Measurements from ENCODE around the gene LRRC23. TPM values are rescaled to one million over a fixed set of nuclear protein-coding genes. Genes with fewer than 3 reads are reported as not detected.
A peak's percentile ranks its signal among the peaks of the same experiment; 100 is the strongest.

LRRC23 gene
- total and polyA plus RNA-seq, 2 of the 13 experiments (the other 11 are each of a cell fraction or from before 2014, with no cell fraction given) = 6.0 to 7.8 TPM

- WGBS (ENCODE audit: low lambda C conversion rate) = 0% methylated on average over 10 of the region's 66 CpGs
- ATAC-seq (peak; percentile 81), FAIRE-seq (peak; percentile 50), DNase-seq (ENCODE audit: low spot score) (peak; percentile 94)
- Histone ChIP-seq H3K4me1 (ENCODE audit: insufficient read depth, low read length) (peaks cover 48% of the 10 kb centered on the region), H4K20me1 (ENCODE audit: insufficient read depth, low read length) (peaks cover 39% of the 10 kb centered on the region), H3K27ac (ENCODE audit: extremely low read length, insufficient read depth, low read length) (peak within 1 kb of the TSS; percentile 79), H3K4me3 (replicated peaks in 1 of 3; ENCODE audit: insufficient read depth in 1 of 3, low read depth in 2 of 3, low read length in 3 of 3) (peak within 1 kb of the TSS; percentile 74 to 95 (median 76)), H3K4me2 (ENCODE audit: low read depth, low read length) (peak within 1 kb of the TSS; percentile 96), H3K27me3 (ENCODE audit: control insufficient read depth in 1 of 2, insufficient read depth in 2 of 2, low read length in 2 of 2) (no peaks in the 10 kb centered on the region; a peak in 1 of 5 replicates), H3K79me2 (ENCODE audit: insufficient read depth, low read length) (peaks cover 19% of the 10 kb centered on the region), H3K9me3 (ENCODE audit: low read length) (no peaks in the 10 kb centered on the region), H3K36me3 (replicated peaks in 1 of 2; ENCODE audit: control insufficient read depth in 1 of 2, insufficient read depth in 2 of 2, low read length in 2 of 2) (peaks cover 12 to 14% of the 10 kb centered on the region in 2 experiments), H3K9ac (ENCODE audit: insufficient read depth, low read depth, low read length) (peak within 1 kb of the TSS; percentile 86), H2AFZ (ENCODE audit: low read length) (peak within 1 kb of the TSS; percentile 21)
- in situ Hi-C loops (cut with HindIII; ENCODE audit: extremely low pct_ligation_motif_present, low pct_unique_long_range_greater_than_20kb) = no loop called here
- no TSS peak for BruUV-seq (replicated peaks)
- ChIA-PET CTCF (ENCODE audit: low intra/inter-chr PET ratio, low total read pairs) (interaction anchor here (2.4 kb wide), 1 partner anchor 18 kb away, joined by 24 read pairs; no protein-coding TSS in a partner anchor), POLR2A (interaction anchor here (0.6 to 3.9 kb wide), 29 partner anchors 9 to 339 kb away, joined by 3 to 73 read pairs (median 5); partner anchors contain the start of genes ATN1, C12orf57, CDCA3 and COPS7A)
- intact Hi-C loops (cut with micrococcal nuclease; ENCODE audit: unreplicated experiment) = loop anchor here (1.0 kb wide), 3 partner anchors 18 to 70 kb away; partner anchors contain the start of genes CDCA3 and RNU7-1
- TF ChIP-seq ZBTB8A (CRISPR knock-in tag; IDR thresholded peaks at IDR 0.05; ENCODE audit: borderline replicate concordance, low read depth) (no peak), ZMAT3 (CRISPR knock-in tag; conservative IDR thresholded peaks at IDR 0.05) (peak; percentile 69; the same call in 1 of the 2 replicates), MAFK (conservative IDR thresholded peaks at IDR 0.05 in 1 of 2, IDR thresholded peaks at IDR 0.05 in 1 of 2; ENCODE audit: low read length in 2 of 2) (no peak), SOX5 (CRISPR knock-in tag; IDR thresholded peaks at IDR 0.05; ENCODE audit: borderline replicate concordance) (peak; percentile 36; the same call in 1 of the 2 replicates), SALL2 (CRISPR knock-in tag; IDR thresholded peaks at IDR 0.05) (no peak; the same call in 1 of the 2 replicates), NONO (IDR thresholded peaks at IDR 0.05) (no peak), NONO (CRISPR knock-in tag; conservative IDR thresholded peaks at IDR 0.05) (peak; percentile 89), ONECUT2 (CRISPR knock-in tag; IDR thresholded peaks at IDR 0.05) (no peak), ZNF761 (CRISPR knock-in tag; conservative IDR thresholded peaks at IDR 0.05) (no peak), MTA3 (CRISPR knock-in tag; IDR thresholded peaks at IDR 0.05) (no peak), EP300 (IDR thresholded peaks at IDR 0.05; ENCODE audit: low read depth in 2 of 2, low read length in 2 of 2) (0 out of 4 replicates have a peak, but pooled peaks of 1 of the 2 experiments have one; percentile 5), EP300 (CRISPR knock-in tag; IDR thresholded peaks at IDR 0.05; ENCODE audit: borderline replicate concordance) (no peak), JUND (CRISPR knock-in tag; IDR thresholded peaks at IDR 0.05) (no peak), ZNF383 (CRISPR knock-in tag; IDR thresholded peaks at IDR 0.05; ENCODE audit: borderline replicate concordance) (no peak), ZNF792 (CRISPR knock-in tag; IDR thresholded peaks at IDR 0.05) (peak; percentile 24; the same call in 1 of the 2 replicates), RARG (CRISPR knock-in tag; IDR thresholded peaks at IDR 0.05; ENCODE audit: low read depth) (no peak), MYPOP (CRISPR knock-in tag; IDR thresholded peaks at IDR 0.05) (peak; percentile 36; the same call in 1 of the 2 replicates), ZNF567 (CRISPR knock-in tag; IDR thresholded peaks at IDR 0.05; ENCODE audit: borderline replicate concordance) (no peak), HMGXB4 (CRISPR knock-in tag; IDR thresholded peaks at IDR 0.05; ENCODE audit: borderline replicate concordance in 1 of 2, low read depth in 1 of 2) (0 out of 4 replicates have a peak, but pooled peaks have one; percentile 6 to 60), ZNF776 (CRISPR knock-in tag; IDR thresholded peaks at IDR 0.05) (no peak; the same call in 1 of the 2 replicates), CEBPB (IDR thresholded peaks at IDR 0.05; ENCODE audit: borderline replicate concordance, low read depth, low read length) (no peak), MLLT10 (CRISPR knock-in tag; IDR thresholded peaks at IDR 0.05) (no peak)
Observed at GRCh38 chr12:6873094-6874014, 31.3 kb upstream of the LRRC23 start, which contains the start of gene SPSB2. Gene SPSB2 (minus strand): TSS chr12:6873303. CDS start chr12:6872901, 402 bp downstream.
